ENCODE measurements around the gene DSC3. TPM values are rescaled to one million over a fixed set of nuclear protein-coding genes. Genes with fewer than 3 reads are reported as not detected.

DSC3 gene
- total and polyA plus RNA-seq, 4 donors: under 0.01 to 0.06 (median 0.05) TPM; not detected in 1

- Histone ChIP-seq H3K4me3 (ENCODE audit: low read depth in 1 of 3, low read length in 3 of 3) (no peak overlapping the region), H3K4me1 (ENCODE audit: control insufficient read depth in 4 of 4, insufficient read depth in 4 of 4, low read length in 3 of 4) (no peaks in the 10 kb centered on the region), H3K36me3 (ENCODE audit: control insufficient read depth in 4 of 4, insufficient read depth in 3 of 4, low read depth in 1 of 4, low read length in 3 of 4) (peaks cover 2 to 23% (median 16%) of the 10 kb centered on the region in 4 donors), H3K27me3 (ENCODE audit: control insufficient read depth in 4 of 4, insufficient read depth in 4 of 4, low read length in 3 of 4) (no peaks in the 10 kb centered on the region), H3K9ac (ENCODE audit: low read depth in 1 of 2, low read length in 2 of 2) (no peak overlapping the region), H3K27ac (ENCODE audit: low read depth in 1 of 2, low read length in 2 of 2) (no peak overlapping the region), H3K9me3 (ENCODE audit: control insufficient read depth in 4 of 4, low read length in 3 of 4) (peaks cover 0 to 1% (median 0%) of the 10 kb centered on the region in 4 donors)
- no peak for DNase-seq (ENCODE audit: low spot score)
- TF ChIP-seq SP1 (IDR thresholded peaks at IDR 0.05): no peak
- no peak for TF ChIP-seq JUND (IDR thresholded peaks at IDR 0.05)
- 95% methylated on average over 3 of the region's 3 CpGs for WGBS
These were observed 46.0 kb upstream of the DSC3 start for GRCh38 chr18:31088532-31088931.

DNA sequence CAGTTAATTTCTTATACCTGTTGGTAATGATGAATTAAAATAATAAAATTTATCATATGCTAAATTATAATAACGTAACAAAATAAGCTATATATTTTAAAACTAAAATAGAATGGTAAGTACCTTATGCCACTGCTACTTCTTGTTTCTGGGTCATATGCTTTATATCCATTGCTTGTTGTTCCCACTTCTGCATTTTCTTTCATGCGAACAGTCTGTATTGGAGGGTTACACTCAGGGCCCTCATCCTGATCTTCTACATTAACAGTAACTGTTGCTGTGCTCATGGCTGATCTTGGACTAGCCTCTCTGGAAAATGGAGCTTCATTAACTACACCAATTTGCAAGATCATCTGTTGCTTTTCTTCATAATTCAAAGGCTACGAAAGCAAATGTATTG lies 37.4 kb upstream of the DSC3 start:
- Histone ChIP-seq H3K4me3 (ENCODE audit: low read depth in 1 of 3, low read length in 3 of 3) (no peak overlapping the region), H3K36me3 (ENCODE audit: control insufficient read depth in 4 of 4, insufficient read depth in 3 of 4, low read depth in 1 of 4, low read length in 3 of 4) (peaks cover 0 to 14% (median 13%) of the 10 kb centered on the region in 4 donors), H3K4me1 (ENCODE audit: control insufficient read depth in 4 of 4, insufficient read depth in 4 of 4, low read length in 3 of 4) (no peaks in the 10 kb centered on the region), H3K27ac (ENCODE audit: low read depth in 1 of 2, low read length in 2 of 2) (no peak overlapping the region), H3K9ac (ENCODE audit: low read depth in 1 of 2, low read length in 2 of 2) (no peak overlapping the region), H3K9me3 (ENCODE audit: control insufficient read depth in 4 of 4, low read length in 3 of 4) (no peaks in the 10 kb centered on the region), H3K27me3 (ENCODE audit: control insufficient read depth in 4 of 4, insufficient read depth in 4 of 4, low read length in 3 of 4) (no peaks in the 10 kb centered on the region)
- DNase-seq (ENCODE audit: low spot score): no peak
- WGBS: 90% methylated on average over 3 of the region's 3 CpGs
- TF ChIP-seq HNF4G (IDR thresholded peaks at IDR 0.05): no peak
- TF ChIP-seq FOXA2 (IDR thresholded peaks at IDR 0.05): no peak
- TF ChIP-seq, protein P1, sequence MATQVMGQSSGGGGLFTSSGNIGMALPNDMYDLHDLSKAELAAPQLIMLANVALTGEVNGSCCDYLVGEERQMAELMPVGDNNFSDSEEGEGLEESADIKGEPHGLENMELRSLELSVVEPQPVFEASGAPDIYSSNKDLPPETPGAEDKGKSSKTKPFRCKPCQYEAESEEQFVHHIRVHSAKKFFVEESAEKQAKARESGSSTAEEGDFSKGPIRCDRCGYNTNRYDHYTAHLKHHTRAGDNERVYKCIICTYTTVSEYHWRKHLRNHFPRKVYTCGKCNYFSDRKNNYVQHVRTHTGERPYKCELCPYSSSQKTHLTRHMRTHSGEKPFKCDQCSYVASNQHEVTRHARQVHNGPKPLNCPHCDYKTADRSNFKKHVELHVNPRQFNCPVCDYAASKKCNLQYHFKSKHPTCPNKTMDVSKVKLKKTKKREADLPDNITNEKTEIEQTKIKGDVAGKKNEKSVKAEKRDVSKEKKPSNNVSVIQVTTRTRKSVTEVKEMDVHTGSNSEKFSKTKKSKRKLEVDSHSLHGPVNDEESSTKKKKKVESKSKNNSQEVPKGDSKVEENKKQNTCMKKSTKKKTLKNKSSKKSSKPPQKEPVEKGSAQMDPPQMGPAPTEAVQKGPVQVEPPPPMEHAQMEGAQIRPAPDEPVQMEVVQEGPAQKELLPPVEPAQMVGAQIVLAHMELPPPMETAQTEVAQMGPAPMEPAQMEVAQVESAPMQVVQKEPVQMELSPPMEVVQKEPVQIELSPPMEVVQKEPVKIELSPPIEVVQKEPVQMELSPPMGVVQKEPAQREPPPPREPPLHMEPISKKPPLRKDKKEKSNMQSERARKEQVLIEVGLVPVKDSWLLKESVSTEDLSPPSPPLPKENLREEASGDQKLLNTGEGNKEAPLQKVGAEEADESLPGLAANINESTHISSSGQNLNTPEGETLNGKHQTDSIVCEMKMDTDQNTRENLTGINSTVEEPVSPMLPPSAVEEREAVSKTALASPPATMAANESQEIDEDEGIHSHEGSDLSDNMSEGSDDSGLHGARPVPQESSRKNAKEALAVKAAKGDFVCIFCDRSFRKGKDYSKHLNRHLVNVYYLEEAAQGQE (IDR thresholded peaks at IDR 0.05): no peak
- no peak for TF ChIP-seq EGR1 (IDR thresholded peaks at IDR 0.05; ENCODE audit: low read depth in 2 of 2)
- no peak for TF ChIP-seq RXRA (IDR thresholded peaks at IDR 0.05)

DNA sequence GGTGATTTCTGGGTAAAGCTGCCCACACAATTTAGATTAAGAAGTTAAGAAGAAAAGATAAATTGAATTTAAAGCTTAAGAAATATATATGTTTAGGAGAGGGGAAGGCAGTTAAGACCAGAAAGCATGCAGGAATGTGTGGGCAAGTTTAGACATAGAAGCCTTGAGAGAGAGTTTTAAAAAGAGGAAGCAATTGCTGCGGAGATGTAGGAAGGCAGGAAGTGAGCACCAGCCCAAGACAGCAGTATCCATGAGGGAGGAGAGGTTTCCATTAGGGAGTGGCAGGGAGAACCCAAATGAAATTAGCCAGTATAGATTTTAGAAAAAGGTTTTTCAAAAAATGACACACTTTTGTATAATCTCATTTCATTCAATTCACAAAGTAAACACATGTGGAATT lies 35.3 kb upstream of the DSC3 start:
- Histone ChIP-seq H3K27me3 (ENCODE audit: control insufficient read depth in 4 of 4, insufficient read depth in 4 of 4, low read length in 3 of 4) (no peaks in the 10 kb centered on the region), H3K4me3 (ENCODE audit: low read depth in 1 of 3, low read length in 3 of 3) (no peak overlapping the region), H3K4me1 (ENCODE audit: control insufficient read depth in 4 of 4, insufficient read depth in 4 of 4, low read length in 3 of 4) (no peaks in the 10 kb centered on the region), H3K9me3 (ENCODE audit: control insufficient read depth in 4 of 4, low read length in 3 of 4) (no peaks in the 10 kb centered on the region), H3K27ac (ENCODE audit: low read depth in 1 of 2, low read length in 2 of 2) (no peak overlapping the region), H3K9ac (ENCODE audit: low read depth in 1 of 2, low read length in 2 of 2) (no peak overlapping the region), H3K36me3 (ENCODE audit: control insufficient read depth in 4 of 4, insufficient read depth in 3 of 4, low read depth in 1 of 4, low read length in 3 of 4) (peaks cover 2 to 23% (median 20%) of the 10 kb centered on the region in 4 donors)
- DNase-seq (ENCODE audit: low spot score): no peak
- TF ChIP-seq, protein P2, sequence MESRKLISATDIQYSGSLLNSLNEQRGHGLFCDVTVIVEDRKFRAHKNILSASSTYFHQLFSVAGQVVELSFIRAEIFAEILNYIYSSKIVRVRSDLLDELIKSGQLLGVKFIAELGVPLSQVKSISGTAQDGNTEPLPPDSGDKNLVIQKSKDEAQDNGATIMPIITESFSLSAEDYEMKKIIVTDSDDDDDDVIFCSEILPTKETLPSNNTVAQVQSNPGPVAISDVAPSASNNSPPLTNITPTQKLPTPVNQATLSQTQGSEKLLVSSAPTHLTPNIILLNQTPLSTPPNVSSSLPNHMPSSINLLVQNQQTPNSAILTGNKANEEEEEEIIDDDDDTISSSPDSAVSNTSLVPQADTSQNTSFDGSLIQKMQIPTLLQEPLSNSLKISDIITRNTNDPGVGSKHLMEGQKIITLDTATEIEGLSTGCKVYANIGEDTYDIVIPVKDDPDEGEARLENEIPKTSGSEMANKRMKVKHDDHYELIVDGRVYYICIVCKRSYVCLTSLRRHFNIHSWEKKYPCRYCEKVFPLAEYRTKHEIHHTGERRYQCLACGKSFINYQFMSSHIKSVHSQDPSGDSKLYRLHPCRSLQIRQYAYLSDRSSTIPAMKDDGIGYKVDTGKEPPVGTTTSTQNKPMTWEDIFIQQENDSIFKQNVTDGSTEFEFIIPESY (IDR thresholded peaks at IDR 0.05): no peak
- TF ChIP-seq, protein P3, sequence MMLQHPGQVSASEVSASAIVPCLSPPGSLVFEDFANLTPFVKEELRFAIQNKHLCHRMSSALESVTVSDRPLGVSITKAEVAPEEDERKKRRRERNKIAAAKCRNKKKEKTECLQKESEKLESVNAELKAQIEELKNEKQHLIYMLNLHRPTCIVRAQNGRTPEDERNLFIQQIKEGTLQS (IDR thresholded peaks at IDR 0.05): no peak
- TF ChIP-seq FOXA1 (IDR thresholded peaks at IDR 0.05): no peak
- TF ChIP-seq, protein P4, sequence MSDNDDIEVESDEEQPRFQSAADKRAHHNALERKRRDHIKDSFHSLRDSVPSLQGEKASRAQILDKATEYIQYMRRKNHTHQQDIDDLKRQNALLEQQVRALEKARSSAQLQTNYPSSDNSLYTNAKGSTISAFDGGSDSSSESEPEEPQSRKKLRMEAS (IDR thresholded peaks at IDR 0.05): no peak
- no peak for TF ChIP-seq RAD21 (IDR thresholded peaks at IDR 0.05)
- TF ChIP-seq EGR1 (IDR thresholded peaks at IDR 0.05; ENCODE audit: low read depth in 2 of 2): no peak
- TF ChIP-seq, protein P1 (IDR thresholded peaks at IDR 0.05): no peak
- TF ChIP-seq HNF4A (conservative IDR thresholded peaks at IDR 0.05): no peak
- TF ChIP-seq FOXA2 (IDR thresholded peaks at IDR 0.05): no peak
- no peak for TF ChIP-seq SP1 (IDR thresholded peaks at IDR 0.05)
- TF ChIP-seq GABPA (IDR thresholded peaks at IDR 0.05 in 1 of 2, conservative IDR thresholded peaks at IDR 0.05 in 1 of 2): no peak
- TF ChIP-seq NR2F2 (IDR thresholded peaks at IDR 0.05): no peak
- WGBS: 75% methylated on average over 1 of the region's 1 CpG

All from liver (tissue), 9 donors.